ENCODE data around the gene SEC23A.

- TF ChIP-seq POLR2A (IDR thresholded peaks at IDR 0.05; ENCODE audit: low read length) (no peak), GATA1 (IDR thresholded peaks at IDR 0.05; ENCODE audit: low read depth, low read length) (no peak)
These were observed 19.5 kb upstream of the SEC23A start for GRCh38 chr14:39122330-39123138.
